GM12878 (cell line): ENCODE results near the gene STRADB. TPM values are rescaled to one million over a fixed set of nuclear protein-coding genes. Genes with fewer than 3 reads are reported as not detected.

Source experiments
- ATAC-seq: fragments of 200-7000 bp; cut with Tn5 transposase; 3 replicates; pipeline ENCODE4 v1.9.1; 2020; ENCODE audit warnings: mild to moderate bottlenecking, moderate library complexity
- BruUV-seq: library from RNA; stranded (reverse); fragments of 400-500 nt; replicated peaks from 2 replicates; lab custom pipeline; 2021; lab: Mats Ljungman, UMichigan
- CTCF ChIA-PET: fragments of 300-600 bp; sonication (Branson Sonifier 250); formaldehyde crosslinking; extraction: SDS; loops from one replicate; lab custom pipeline; 2021; ENCODE audit warnings: inconsistent platforms; lab: Yijun Ruan, JAX
- POLR2A ChIA-PET: fragments of 350-600 bp; formaldehyde crosslinking; extraction: SDS; loops from one replicate; lab custom pipeline; 2021; ENCODE audit warnings: inconsistent platforms; lab: Charles Lee
- RAD21 ChIA-PET: fragments of 300-600 bp; sonication (Branson Sonifier 250); formaldehyde crosslinking; loops from one replicate; lab custom pipeline; 2023; ENCODE audit warnings: antibody characterized with exemption; ENCODE audit not compliant: unreplicated experiment; lab: Charles Lee
- SMC1A ChIA-PET: fragments of 300-600 bp; sonication (Branson Sonifier 250); formaldehyde crosslinking; loops from one replicate; lab custom pipeline; 2023; ENCODE audit not compliant: unreplicated experiment, uncharacterized antibody; lab: Charles Lee
- DNase-seq: peaks from one replicate; pipeline ENCODE4 v3.0.0-alpha.2; 2011; ENCODE audit warnings: low read depth, low spot score
- FAIRE-seq: peaks from 3 replicates; lab custom pipeline; 2011; peaks lifted over from hg19 to GRCh38; lab: Jason Lieb, UNC
- H2AFZ ChIP-seq: 2 replicates; pipeline ENCODE4 v1.6.0; 2011; ENCODE audit warnings: low read depth, low read length, control low read depth; ENCODE audit not compliant: control insufficient read depth
- H3K27ac ChIP-seq: 2 replicates; pipeline ENCODE4 v1.5.1; 2011; ENCODE audit warnings: control low read depth; ENCODE audit not compliant: control insufficient read depth, insufficient read depth
- H3K27me3 ChIP-seq, 2 experiments: replicated peaks in 1 of 2; 2 replicates each; pipeline versions ENCODE4 v1.6.0 to v1.6.1; 2011; ENCODE audit warnings: low read length in 1 of 2; ENCODE audit not compliant: control insufficient read depth in 2 of 2, insufficient read depth in 2 of 2
- H3K36me3 ChIP-seq, 2 experiments: 2 replicates each; pipeline ENCODE4 v1.5.1; 2011; ENCODE audit warnings: low read length in 1 of 2; ENCODE audit not compliant: control insufficient read depth in 2 of 2, insufficient read depth in 2 of 2
- H3K4me1 ChIP-seq: 2 replicates; pipeline ENCODE4 v1.6.1; 2011; ENCODE audit warnings: mild to moderate bottlenecking, low read length, moderate library complexity, mixed read lengths; ENCODE audit not compliant: control insufficient read depth, insufficient read depth
- H3K4me2 ChIP-seq: 2 replicates; pipeline ENCODE4 v1.6.0; 2011; ENCODE audit warnings: control low read depth; ENCODE audit not compliant: control insufficient read depth, insufficient read depth
- H3K4me3 ChIP-seq: fragments of 200-600 bp; sonication (generic); 2 replicates; pipeline ENCODE4 v1.5.1; 2016
- H3K79me2 ChIP-seq: 2 replicates; pipeline ENCODE4 v1.6.0; 2011; ENCODE audit warnings: low read length; ENCODE audit not compliant: control insufficient read depth, insufficient read depth
- H3K9ac ChIP-seq: 2 replicates; pipeline ENCODE4 v1.8.0; 2011; ENCODE audit warnings: low read length, control low read depth, mixed read lengths; ENCODE audit not compliant: control insufficient read depth, insufficient read depth
- H3K9me3 ChIP-seq: replicated peaks from 3 replicates; pipeline ENCODE4 v1.5.1; 2011; ENCODE audit warnings: mild to moderate bottlenecking, low read length; ENCODE audit not compliant: control insufficient read depth, insufficient read depth
- H4K20me1 ChIP-seq: 2 replicates; pipeline ENCODE4 v1.6.0; 2011; ENCODE audit not compliant: control insufficient read depth, insufficient read depth
- MXI1 ChIP-seq: fragments of 150-350 bp; IDR thresholded peaks from 2 replicates; pipeline ENCODE4 v1.6.1; 2011; ENCODE audit warnings: low read depth, mild to moderate bottlenecking, inconsistent platforms, low read length, improper control_type of control experiment
- NFIC ChIP-seq: IDR thresholded peaks from 2 replicates; pipeline ENCODE4 v1.6.1; 2012; ENCODE audit warnings: low read depth, mild to moderate bottlenecking, inconsistent platforms, low read length, moderate library complexity
- ZNF622 ChIP-seq: fragments of 450-650 bp; IDR thresholded peaks from 2 replicates; pipeline ENCODE4 v1.6.1; 2017; ENCODE audit warnings: mild to moderate bottlenecking, inconsistent platforms
- WGBS: methylation state at CpG from one replicate; pipeline ENCODE4 v1.1.6; 2016; ENCODE audit warnings: low lambda C conversion rate; ENCODE audit not compliant: insufficient replicate concordance, insufficient coverage; ENCODE audit errors: missing lambda C conversion rate; 5-methylcytosine and 5-hydroxymethylcytosine counted together
- in situ Hi-C: fragments of 300-500 bp; cut with MboI; formaldehyde crosslinking; loops from 9 replicates; pipeline ENCODE4 v1.14.3; 2018; ENCODE audit warnings: mixed read lengths
- intact Hi-C: fragments of 100-400 bp; cut with micrococcal nuclease; formaldehyde crosslinking; loops from one replicate; pipeline ENCODE4 v1.14.2; 2022; ENCODE audit not compliant: unreplicated experiment
- polyA plus RNA-seq, 11 experiments: library from polyadenylated mRNA; depleted of rRNA in 4 of 11; unstranded in 6 of 11; stranded (reverse) in 5 of 11; fragments of >200 nt; fragmentation: Nextera tagmentation in 4 of 11; fragmentation: Illumina TruSeq in 1 of 11; extraction: Ambion mirVana in 4 of 11; extraction: Trizol in 1 of 11; gene quantifications; 1 replicate in 1 of 11; 2 replicates in 10 of 11; pipeline versions ENCODE4 v1.2.1 to v1.2.3, GENCODE V29; 2011 to 2016; ENCODE audit warnings: inconsistent platforms in 2 of 11, missing spikeins in 2 of 11, low read depth in 1 of 11
- total RNA-seq, 4 experiments: library from RNA; depleted of rRNA in 3 of 4; stranded (reverse); fragments of >200 nt in 3 of 4; fragmentation: Illumina TruSeq in 1 of 4; extraction: Trizol in 1 of 4; gene quantifications; 2 replicates each; pipeline versions ENCODE4 v1.2.1 to v1.2.3, GENCODE V29; 2013 to 2021
- TF ChIP-seq, protein P1 (sequence below): fragments of 450-650 bp; IDR thresholded peaks from 2 replicates; pipeline ENCODE4 v1.6.1; 2017; ENCODE audit warnings: borderline replicate concordance

Gene STRADB
- total and polyA plus RNA-seq, 10 of the 15 experiments (the other 5 are each of a cell fraction or from before 2014, with no cell fraction given), result 7.6 to 58.3 (median 32.2) TPM

DNA sequence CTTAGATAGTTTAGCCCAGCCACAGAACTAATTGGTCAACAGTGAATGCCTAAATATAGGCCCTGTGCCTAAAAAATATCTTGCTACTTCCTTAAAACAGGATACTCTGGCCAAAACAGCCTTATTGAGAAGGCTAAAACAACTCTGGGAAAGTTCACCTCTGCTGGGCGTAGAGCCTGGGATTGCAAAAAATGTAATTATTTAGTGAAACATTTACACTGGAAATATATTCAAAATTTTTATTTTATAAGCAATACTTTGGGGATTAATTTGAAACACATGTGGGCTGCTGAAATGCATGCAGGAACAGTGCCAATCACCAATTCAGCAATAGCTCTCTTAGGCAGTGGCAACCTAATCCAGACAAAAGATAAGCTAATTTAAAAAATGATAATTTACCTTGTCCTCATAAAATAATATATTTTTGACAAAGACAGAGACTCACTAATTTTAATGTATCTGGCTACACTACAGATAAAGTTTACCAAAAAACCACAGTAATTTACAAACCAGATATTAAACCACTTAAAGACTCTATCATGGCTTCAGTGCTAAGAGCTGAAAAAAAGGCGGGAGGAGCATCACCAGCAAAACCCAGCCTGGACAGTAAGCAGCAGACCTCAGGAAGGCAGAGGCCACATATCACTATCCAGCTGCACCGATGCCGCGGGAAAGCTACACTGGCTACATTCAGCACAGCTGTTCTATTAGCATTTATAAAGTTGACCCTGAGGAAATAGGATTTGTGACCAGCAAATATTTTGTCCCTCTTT, 18.7 kb upstream of the STRADB start:
- FAIRE-seq (no peak), DNase-seq (no peak), ATAC-seq (no peak)
- no peak for TF ChIP-seq NFIC
- Histone ChIP-seq H4K20me1 (no peaks in the 10 kb centered on the region), H3K4me2 (no peak overlapping the region), H3K4me3 (no peak overlapping the region), H3K9ac (no peak overlapping the region), H3K27ac (no peak overlapping the region), H3K36me3 (no peaks in the 10 kb centered on the region), H3K9me3 (no peaks in the 10 kb centered on the region; the same call in 2 of the 3 replicates), H3K79me2 (no peaks in the 10 kb centered on the region; the same call in 1 of the 2 replicates), H2AFZ (no peak overlapping the region), H3K4me1 (no peaks in the 10 kb centered on the region), H3K27me3 (no peaks in the 10 kb centered on the region)
- BruUV-seq, result no TSS peak
- intact Hi-C loops, result no loop called here
- CTCF ChIA-PET, result no interaction called here
- 100% methylated on average over 5 of the region's 5 CpGs for WGBS
- RAD21 ChIA-PET, result no interaction called here
- in situ Hi-C loops, result no loop called here
- POLR2A ChIA-PET, result interaction anchor here (1.1 kb wide), 1 partner anchor 19 kb away, joined by 3 read pairs; the partner anchor contains the start of gene STRADB
- SMC1A ChIA-PET, result interaction anchor here (0.6 to 1.2 kb wide), 2 partner anchors 8 to 18 kb away, joined by 3 read pairs; no protein-coding TSS in a partner anchor

DNA sequence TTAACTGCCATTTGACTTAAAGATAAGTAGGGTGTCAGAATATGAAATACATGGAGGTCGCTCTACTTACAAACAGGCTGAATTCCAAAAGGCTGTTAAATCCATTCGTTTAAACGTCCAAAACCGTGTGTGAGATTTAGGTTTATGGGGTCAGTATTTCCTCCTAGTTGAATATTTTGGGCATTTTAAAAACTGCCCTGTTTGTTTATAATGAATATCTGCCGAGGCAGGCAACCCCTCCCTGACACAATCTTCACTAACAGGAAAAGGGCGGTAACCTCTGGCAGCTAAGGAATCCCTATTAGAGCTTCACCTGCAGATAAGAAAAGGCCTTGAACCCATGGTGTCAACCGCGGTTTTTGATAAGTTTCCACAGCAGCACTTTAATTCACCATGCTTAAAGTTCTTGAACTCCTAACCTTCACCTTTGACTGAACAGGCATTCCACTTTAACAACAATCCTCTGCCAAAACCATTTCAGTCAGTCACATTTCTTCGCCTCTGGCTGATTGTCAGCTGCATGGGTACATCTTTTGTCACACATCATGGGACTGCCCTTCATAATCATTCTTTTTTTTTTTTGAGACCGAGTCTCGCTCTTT, 18.0 kb upstream of the STRADB start:
- no peak overlapping the region for H3K27ac ChIP-seq
- no peaks in the 10 kb centered on the region for H3K4me1 ChIP-seq
- SMC1A ChIA-PET, result interaction anchor here (1.2 kb wide), 1 partner anchor 19 kb away, joined by 3 read pairs; no protein-coding TSS in a partner anchor
- ATAC-seq (no peak), DNase-seq (no peak)
- H2AFZ ChIP-seq, result no peak overlapping the region
- RAD21 ChIA-PET, result no interaction called here
- in situ Hi-C loops (no loop called here), intact Hi-C loops (no loop called here)
- H4K20me1 ChIP-seq, result no peaks in the 10 kb centered on the region
- POLR2A ChIA-PET, result interaction anchor here (0.6 to 1.1 kb wide), 2 partner anchors 19 to 69 kb away, joined by 3 read pairs; partner anchors contain the start of gene STRADB
- H3K4me2 ChIP-seq, result no peak overlapping the region
- CTCF ChIA-PET, result no interaction called here
- 87% methylated on average over 11 of the region's 11 CpGs for WGBS
- no peaks in the 10 kb centered on the region; the same call in 1 of the 2 replicates for H3K79me2 ChIP-seq
- no peak overlapping the region for H3K4me3 ChIP-seq
- no TSS peak for BruUV-seq
- no peak for TF ChIP-seq ZNF622
- TF ChIP-seq, protein P1, sequence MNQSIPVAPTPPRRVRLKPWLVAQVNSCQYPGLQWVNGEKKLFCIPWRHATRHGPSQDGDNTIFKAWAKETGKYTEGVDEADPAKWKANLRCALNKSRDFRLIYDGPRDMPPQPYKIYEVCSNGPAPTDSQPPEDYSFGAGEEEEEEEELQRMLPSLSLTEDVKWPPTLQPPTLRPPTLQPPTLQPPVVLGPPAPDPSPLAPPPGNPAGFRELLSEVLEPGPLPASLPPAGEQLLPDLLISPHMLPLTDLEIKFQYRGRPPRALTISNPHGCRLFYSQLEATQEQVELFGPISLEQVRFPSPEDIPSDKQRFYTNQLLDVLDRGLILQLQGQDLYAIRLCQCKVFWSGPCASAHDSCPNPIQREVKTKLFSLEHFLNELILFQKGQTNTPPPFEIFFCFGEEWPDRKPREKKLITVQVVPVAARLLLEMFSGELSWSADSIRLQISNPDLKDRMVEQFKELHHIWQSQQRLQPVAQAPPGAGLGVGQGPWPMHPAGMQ, result no peak
- no peak for TF ChIP-seq MXI1
- TF ChIP-seq, all 136 proteins: peak for 0
- no peak for FAIRE-seq
- H3K9me3 ChIP-seq, result no peaks in the 10 kb centered on the region; the same call in 2 of the 3 replicates
- H3K27me3 ChIP-seq, result no peaks in the 10 kb centered on the region
- no peak overlapping the region for H3K9ac ChIP-seq
- H3K36me3 ChIP-seq, result no peaks in the 10 kb centered on the region
